CD4-positive, CD25-positive, alpha-beta regulatory T cell (primary cell): ENCODE results near the gene THAP4. TPM values are rescaled to one million over a fixed set of nuclear protein-coding genes. Genes with fewer than 3 reads are reported as not detected.

Experiments used
- ATAC-seq, 2 donors: fragments of 150-1000 bp; cut with Tn5 transposase; one replicate each; pipeline ENCODE4 v1.10.0; 2021; ENCODE audit warnings: low read depth in 2 of 2, moderate number of reproducible peaks in 2 of 2, moderate library complexity in 1 of 2
- DNase-seq, 3 donors: peaks; one replicate each; pipeline versions ENCODE4 v3.0.0 to v3.0.0-alpha.2; 2012 to 2022; ENCODE audit warnings: mixed read lengths in 1 of 3
- H3K27ac ChIP-seq: one replicate; pipeline ENCODE4 v1.7.0; 2013; ENCODE audit warnings: mild to moderate bottlenecking, low read length; ENCODE audit not compliant: insufficient read depth, poor library complexity, severe bottlenecking
- H3K27me3 ChIP-seq: one replicate; pipeline ENCODE4 v1.7.0; 2013; ENCODE audit warnings: low read length; ENCODE audit not compliant: control insufficient read depth, insufficient read depth
- H3K36me3 ChIP-seq: one replicate; pipeline ENCODE4 v1.7.0; 2013; ENCODE audit warnings: mild to moderate bottlenecking, low read length, moderate library complexity; ENCODE audit not compliant: control insufficient read depth, insufficient read depth
- H3K4me1 ChIP-seq: 2 replicates; pipeline ENCODE4 v1.7.0; 2013; ENCODE audit warnings: mild to moderate bottlenecking, low read length; ENCODE audit not compliant: insufficient read depth, control insufficient read depth, poor library complexity, severe bottlenecking
- H3K4me3 ChIP-seq: one replicate; pipeline ENCODE4 v1.7.0; 2013; ENCODE audit warnings: low read depth, mild to moderate bottlenecking, low read length, moderate library complexity
- H3K9me3 ChIP-seq, 2 experiments: 1 replicate in 1 of 2; 2 replicates in 1 of 2; pipeline ENCODE4 v1.7.0; 2013; ENCODE audit warnings: low read length in 2 of 2, mild to moderate bottlenecking in 1 of 2, moderate library complexity in 1 of 2; ENCODE audit not compliant: control insufficient read depth in 2 of 2
- H3K27ac Mint-ChIP-seq, 3 donors: one replicate each; pipeline ENCODE4 v1.8.0; 2020 to 2022; ENCODE audit warnings: mild to moderate bottlenecking in 3 of 3, mixed read lengths in 3 of 3, moderate library complexity in 2 of 3
- H3K27me3 Mint-ChIP-seq: one replicate; pipeline ENCODE4 v1.8.0; 2022; ENCODE audit warnings: mild to moderate bottlenecking, mixed read lengths
- H3K36me3 Mint-ChIP-seq: one replicate; pipeline ENCODE4 v1.8.0; 2020; ENCODE audit warnings: mixed read lengths
- H3K4me1 Mint-ChIP-seq, 4 donors: one replicate each; pipeline ENCODE4 v1.8.0; 2020 to 2022; ENCODE audit warnings: mixed read lengths in 4 of 4, mild to moderate bottlenecking in 1 of 4
- H3K4me3 Mint-ChIP-seq, 4 donors: one replicate each; pipeline ENCODE4 v1.8.0; 2020 to 2022; ENCODE audit warnings: mild to moderate bottlenecking in 4 of 4, mixed read lengths in 4 of 4, moderate library complexity in 3 of 4
- H3K9me3 Mint-ChIP-seq, 7 donors: one replicate each; pipeline ENCODE4 v1.8.0; 2020 to 2022; ENCODE audit warnings: mixed read lengths in 7 of 7, mild to moderate bottlenecking in 3 of 7, moderate library complexity in 2 of 7
- polyA plus RNA-seq, 4 donors: library from polyadenylated mRNA; unstranded; fragments of 300-500 nt; fragmentation: Illumina TruSeq; gene quantifications; one replicate each; pipeline ENCODE4 v1.2.3, GENCODE V29; 2021
- total RNA-seq: library from RNA; stranded (reverse); gene quantifications from one replicate; pipeline ENCODE4 v1.2.3, GENCODE V29; 2022

The THAP4 gene
- total and polyA plus RNA-seq, 5 donors from 2014 or later: 37.5 to 47.8 (median 40.0) TPM

- no peaks in the 10 kb centered on the region for H3K36me3 ChIP-seq
- H3K9me3 ChIP-seq: peaks cover 4 to 5% of the 10 kb centered on the region in 2 experiments
- H3K27me3 ChIP-seq: peaks cover 10% of the 10 kb centered on the region
- H3K4me3 ChIP-seq: no peak overlapping the region
- Mint-ChIP-seq H3K27ac (no peak overlapping the region), H3K36me3 (no peaks in the 10 kb centered on the region), H3K9me3 (peaks cover 0 to 17% (median 2%) of the 10 kb centered on the region in 7 donors), H3K4me1 (peaks cover 0 to 6% (median 2%) of the 10 kb centered on the region in 4 donors), H3K4me3 (no peak overlapping the region), H3K27me3 (peaks cover 33% of the 10 kb centered on the region)
- H3K27ac ChIP-seq: no peak overlapping the region
- DNase-seq (no peak), ATAC-seq (no peak)
- H3K4me1 ChIP-seq: peaks cover 15% of the 10 kb centered on the region
These were observed 76.0 kb downstream of the THAP4 start for GRCh38 chr2:241560883-241561474.

GRCh38 chr2:241560162-241560882, 76.6 kb downstream of the THAP4 start:
- Mint-ChIP-seq H3K9me3 (peaks cover 0 to 19% (median 2%) of the 10 kb centered on the region in 7 donors), H3K36me3 (no peaks in the 10 kb centered on the region), H3K4me1 (peaks cover 0 to 6% (median 2%) of the 10 kb centered on the region in 4 donors), H3K4me3 (peak overlapping the region in 1 of 4 donors; percentile 65), H3K27me3 (peaks cover 39% of the 10 kb centered on the region), H3K27ac (no peak overlapping the region)
- H3K4me3 ChIP-seq: no peak overlapping the region
- H3K36me3 ChIP-seq: no peaks in the 10 kb centered on the region
- peaks cover 10% of the 10 kb centered on the region for H3K27me3 ChIP-seq
- no peak overlapping the region for H3K27ac ChIP-seq
- ATAC-seq (no peak), DNase-seq (no peak)
- H3K4me1 ChIP-seq: peaks cover 15% of the 10 kb centered on the region
- H3K9me3 ChIP-seq: peaks cover 4 to 5% of the 10 kb centered on the region in 2 experiments

DNA sequence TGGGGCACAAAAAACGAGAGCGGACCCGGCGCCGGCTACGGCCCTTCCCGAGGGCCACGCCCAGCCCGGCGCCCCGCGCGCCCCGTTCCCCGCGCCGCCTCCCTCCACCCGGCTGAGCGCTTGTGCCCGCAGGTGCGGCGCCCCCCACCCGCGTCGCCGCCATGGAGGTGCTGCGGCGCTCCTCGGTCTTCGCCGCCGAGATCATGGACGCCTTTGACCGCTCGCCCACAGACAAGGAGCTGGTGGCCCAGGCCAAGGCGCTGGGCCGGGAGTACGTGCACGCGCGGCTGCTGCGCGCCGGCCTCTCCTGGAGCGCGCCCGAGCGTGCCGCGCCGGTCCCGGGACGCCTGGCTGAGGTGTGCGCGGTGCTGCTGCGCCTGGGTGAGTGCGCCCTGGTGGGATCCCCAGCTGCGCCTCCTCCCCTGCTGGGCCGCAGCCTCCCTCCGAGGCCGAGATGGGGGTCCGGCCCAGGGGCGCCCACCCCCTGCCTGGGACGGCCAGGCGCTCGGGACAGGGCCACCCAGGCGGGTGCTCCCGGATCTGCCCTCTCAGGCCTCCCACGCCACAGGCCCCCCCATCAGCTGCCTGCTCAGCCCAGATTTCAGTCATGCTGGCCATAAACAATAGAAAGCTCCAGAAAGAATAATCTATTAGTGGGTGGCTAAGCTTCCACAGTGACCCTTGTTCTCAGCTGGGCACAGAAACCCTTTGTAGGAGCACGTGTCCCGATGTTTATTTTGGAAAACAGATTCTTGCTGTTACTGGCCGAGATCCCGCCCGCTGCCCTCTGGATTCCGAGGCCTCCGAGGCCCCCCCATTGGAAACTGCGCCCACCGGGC, 77.4 kb downstream of the THAP4 start:
- peak in 1 of 3 donors; percentile 14 for DNase-seq

DNA sequence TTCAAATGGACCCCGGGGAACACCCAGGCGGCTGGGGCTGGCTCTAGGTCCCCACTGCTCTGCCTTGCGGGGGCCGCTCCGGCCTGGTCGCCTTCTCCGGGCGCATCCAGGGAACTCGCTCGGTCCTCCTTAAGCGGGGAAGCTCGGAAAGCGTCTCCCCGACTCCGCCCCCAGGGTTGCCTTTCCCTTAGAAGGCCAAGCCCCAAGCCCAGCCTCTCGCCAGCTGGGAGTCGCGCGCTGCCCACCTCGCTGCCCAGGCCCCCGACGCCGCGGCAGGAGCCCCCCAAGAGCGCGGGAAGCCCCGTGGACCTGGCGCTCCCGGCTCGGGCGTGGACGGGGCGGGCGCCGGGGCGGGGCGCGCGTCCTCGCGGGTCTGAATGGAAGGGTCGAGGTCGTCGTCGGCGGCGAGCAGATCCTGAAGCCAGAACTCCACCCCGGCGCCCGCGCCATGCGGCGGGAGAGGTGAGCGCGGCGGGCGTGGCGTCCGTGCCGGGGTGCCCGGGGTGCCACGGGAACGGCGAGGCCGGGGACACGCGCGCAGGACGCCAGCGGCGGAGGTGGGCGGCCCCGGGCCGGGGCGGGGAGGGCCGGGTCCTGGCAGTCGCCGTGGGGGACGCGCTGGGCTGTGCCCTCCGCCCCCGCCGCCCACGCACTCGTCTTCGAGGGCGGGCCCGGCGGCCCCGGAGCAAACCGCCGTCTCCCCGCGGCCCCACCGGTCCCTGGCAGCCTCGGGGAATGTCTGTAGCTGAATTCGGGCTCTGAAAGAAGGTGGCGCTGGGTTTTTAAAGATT, 78.2 kb downstream of the THAP4 start, which contains the start of gene BOK:
TSS of gene BOK (plus strand) at position 214 of the 791 bp plus-strand sequence. CDS start 739 bp downstream, outside the sequence.
- Histone ChIP-seq H3K27ac (no peak within 1 kb of the TSS), H3K4me3 (no peak within 1 kb of the TSS), H3K36me3 (no peaks in the 10 kb centered on the region), H3K27me3 (peaks cover 10% of the 10 kb centered on the region), H3K9me3 (peaks cover 4 to 5% of the 10 kb centered on the region in 2 experiments), H3K4me1 (peaks cover 15% of the 10 kb centered on the region)
- ATAC-seq: no peak
- H3K27ac Mint-ChIP-seq: peak within 1 kb of the TSS in 1 of 3 donors; percentile 73
- peaks cover 0 to 22% (median 2%) of the 10 kb centered on the region in 7 donors for H3K9me3 Mint-ChIP-seq
- H3K27me3 Mint-ChIP-seq: peaks cover 45% of the 10 kb centered on the region
- no peaks in the 10 kb centered on the region for H3K36me3 Mint-ChIP-seq
- H3K4me3 Mint-ChIP-seq: peak within 1 kb of the TSS in 3 of 4 donors; percentile 4 to 66 (median 38)
- no peak for DNase-seq
- H3K4me1 Mint-ChIP-seq: peaks cover 0 to 6% (median 2%) of the 10 kb centered on the region in 4 donors

More for the DNA sequence above, 77.4 kb downstream of the THAP4 start:
- Histone ChIP-seq H3K27me3 (peaks cover 10% of the 10 kb centered on the region), H3K4me1 (peaks cover 15% of the 10 kb centered on the region), H3K27ac (no peak overlapping the region), H3K36me3 (no peaks in the 10 kb centered on the region), H3K9me3 (peaks cover 4 to 5% of the 10 kb centered on the region in 2 experiments), H3K4me3 (no peak overlapping the region)
- ATAC-seq: peak in 1 of 2 donors; percentile 16
- Mint-ChIP-seq H3K27ac (no peak overlapping the region), H3K9me3 (peaks cover 0 to 22% (median 2%) of the 10 kb centered on the region in 7 donors), H3K4me1 (peaks cover 0 to 6% (median 2%) of the 10 kb centered on the region in 4 donors), H3K36me3 (no peaks in the 10 kb centered on the region), H3K27me3 (peaks cover 40% of the 10 kb centered on the region), H3K4me3 (peak overlapping the region in 2 of 4 donors; percentile 59 to 65)

DNA sequence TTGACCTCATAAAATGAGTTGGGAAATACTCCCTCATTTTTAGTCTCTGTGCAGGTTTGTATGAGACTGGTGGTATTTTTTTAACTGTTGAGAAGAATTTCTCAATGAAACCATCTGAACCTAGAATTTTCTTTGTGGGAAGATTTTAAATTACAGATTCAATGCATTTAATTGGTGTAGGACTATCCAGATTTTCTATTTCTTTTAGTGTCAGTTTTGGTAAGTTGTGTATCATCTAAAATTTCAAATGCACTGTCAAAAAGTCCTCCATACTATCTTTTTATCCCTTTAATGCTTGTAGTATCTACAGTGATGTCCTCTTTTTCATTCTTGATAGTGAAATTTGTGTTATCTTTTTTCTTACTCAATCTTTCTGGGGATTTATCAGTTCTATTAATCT, 80.2 kb downstream of the THAP4 start:
- H3K9me3 ChIP-seq: peaks cover 4 to 5% of the 10 kb centered on the region in 2 experiments
- Mint-ChIP-seq H3K4me3 (no peak overlapping the region), H3K27ac (no peak overlapping the region), H3K9me3 (peaks cover 0 to 22% (median 2%) of the 10 kb centered on the region in 7 donors), H3K36me3 (no peaks in the 10 kb centered on the region), H3K27me3 (peaks cover 45% of the 10 kb centered on the region), H3K4me1 (peaks cover 0 to 6% (median 2%) of the 10 kb centered on the region in 4 donors)
- peaks cover 15% of the 10 kb centered on the region for H3K4me1 ChIP-seq
- H3K27me3 ChIP-seq: peaks cover 10% of the 10 kb centered on the region
- DNase-seq (no peak), ATAC-seq (no peak)
- no peak overlapping the region for H3K27ac ChIP-seq
- no peaks in the 10 kb centered on the region for H3K36me3 ChIP-seq
- H3K4me3 ChIP-seq: no peak overlapping the region

GRCh38 chr2:241555711-241556110, 81.2 kb downstream of the THAP4 start:
- Mint-ChIP-seq H3K36me3 (no peaks in the 10 kb centered on the region), H3K4me3 (peak overlapping the region in 1 of 4 donors; percentile 36), H3K9me3 (peaks cover 0 to 22% (median 2%) of the 10 kb centered on the region in 7 donors), H3K4me1 (peaks cover 0 to 6% (median 2%) of the 10 kb centered on the region in 4 donors), H3K27me3 (peaks cover 48% of the 10 kb centered on the region), H3K27ac (no peak overlapping the region)
- Histone ChIP-seq H3K36me3 (no peaks in the 10 kb centered on the region), H3K4me3 (no peak overlapping the region), H3K27me3 (peaks cover 10% of the 10 kb centered on the region), H3K9me3 (peaks cover 4 to 5% of the 10 kb centered on the region in 2 experiments), H3K4me1 (peaks cover 15% of the 10 kb centered on the region), H3K27ac (no peak overlapping the region)
- DNase-seq (no peak), ATAC-seq (no peak)
